Panc1 (cell line): ENCODE data around the gene TUBB1. TPM values are rescaled to one million over a fixed set of nuclear protein-coding genes. Genes with fewer than 3 reads are reported as not detected.

Experiments used
- ATAC-seq: fragments of 200-7000 bp; cut with Tn5 transposase; 2 replicates; pipeline ENCODE4 v1.9.1; 2020; ENCODE audit warnings: mild to moderate bottlenecking, moderate library complexity
- BruUV-seq: library from RNA; stranded (reverse); fragments of 400-500 nt; replicated peaks from 2 replicates; lab custom pipeline; 2021; lab: Mats Ljungman, UMichigan
- CTCF ChIA-PET: fragments of 300-600 bp; sonication (Branson Sonifier 250); formaldehyde crosslinking; loops from one replicate; lab custom pipeline; 2022; ENCODE audit warnings: antibody characterized with exemption; lab: Charles Lee
- POLR2A ChIA-PET: fragments of 300-600 bp; sonication (Branson Sonifier 250); formaldehyde crosslinking; loops from one replicate; lab custom pipeline; 2022; ENCODE audit warnings: antibody characterized with exemption; lab: Charles Lee
- DNase-seq: peaks from one replicate; pipeline ENCODE4 v3.0.0-alpha.2; 2010; ENCODE audit warnings: low read depth, low spot score
- H3K27ac ChIP-seq: 2 replicates; pipeline ENCODE4 v1.5.1; 2011; ENCODE audit warnings: mild to moderate bottlenecking, low read length, inconsistent platforms
- H3K27me3 ChIP-seq: fragments of 200-500 bp; sonication (Bioruptor generic); 2 replicates; pipeline ENCODE4 v1.6.0; 2014; ENCODE audit warnings: low read length, inconsistent platforms; ENCODE audit not compliant: control insufficient read depth, insufficient read depth
- H3K36me3 ChIP-seq: fragments of 200-500 bp; sonication (Bioruptor generic); 2 replicates; pipeline ENCODE4 v1.5.1; 2014; ENCODE audit warnings: inconsistent platforms, mild to moderate bottlenecking, low read length, moderate library complexity; ENCODE audit not compliant: control insufficient read depth, insufficient read depth
- H3K4me1 ChIP-seq: 2 replicates; pipeline ENCODE4 v1.5.1; 2011; ENCODE audit warnings: inconsistent platforms, mild to moderate bottlenecking, low read length, moderate library complexity; ENCODE audit not compliant: control insufficient read depth, insufficient read depth
- H3K4me3 ChIP-seq, 2 experiments: 2 replicates each; pipeline ENCODE4 v1.5.1; 2011 to 2012; ENCODE audit warnings: low read depth in 2 of 2, low read length in 2 of 2, mild to moderate bottlenecking in 2 of 2, inconsistent platforms in 1 of 2, moderate library complexity in 1 of 2
- H3K9me3 ChIP-seq: fragments of 200-500 bp; sonication (Bioruptor generic); 2 replicates; pipeline ENCODE4 v1.5.1; 2014; ENCODE audit warnings: low read depth, mild to moderate bottlenecking, inconsistent platforms, low read length, moderate library complexity; ENCODE audit not compliant: control insufficient read depth, insufficient read depth
- POLR2AphosphoS5 ChIP-seq: IDR thresholded peaks from 2 replicates; pipeline ENCODE4 v1.6.1; 2012; ENCODE audit warnings: mild to moderate bottlenecking, low read depth, low read length, moderate library complexity
- SIN3A ChIP-seq: IDR thresholded peaks from 2 replicates; pipeline ENCODE4 v1.6.1; 2012; ENCODE audit warnings: low read depth, mild to moderate bottlenecking, low read length, moderate library complexity, borderline replicate concordance; ENCODE audit not compliant: insufficient read depth
- TCF7L2 ChIP-seq: IDR thresholded peaks from 2 replicates; pipeline ENCODE4 v1.6.1; 2011; ENCODE audit warnings: mild to moderate bottlenecking, low read depth, low read length, inconsistent platforms
- in situ Hi-C: cut with HindIII; loops from 2 replicates; pipeline ENCODE4 v1.10.0; 2016; ENCODE audit warnings: low sequenced_read_pairs, low pct_unique_long_range_greater_than_20kb
- intact Hi-C: fragments of 100-400 bp; cut with micrococcal nuclease; formaldehyde crosslinking; loops from one replicate; pipeline ENCODE4 v1.10.0; 2022; ENCODE audit not compliant: unreplicated experiment
- total RNA-seq: library from RNA; stranded (reverse); gene quantifications from one replicate; pipeline ENCODE4 v1.2.1, GENCODE V29; 2021; ENCODE audit not compliant: unreplicated experiment
- TF ChIP-seq, protein P1 (sequence below): fragments of 450-650 bp; IDR thresholded peaks from 2 replicates; pipeline ENCODE4 v1.5.1; 2017; ENCODE audit warnings: mild to moderate bottlenecking
- TF ChIP-seq, protein P2 (sequence below), 2 experiments: IDR thresholded peaks; 2 replicates each; pipeline ENCODE4 v1.6.1; 2011 to 2012; ENCODE audit warnings: low read depth in 2 of 2, control low read depth in 1 of 2, low read length in 1 of 2, mild to moderate bottlenecking in 1 of 2, moderate library complexity in 1 of 2; ENCODE audit not compliant: insufficient read depth in 1 of 2

Gene TUBB1
- total RNA-seq, 1 experiment from 2014 or later, result not detected

DNA sequence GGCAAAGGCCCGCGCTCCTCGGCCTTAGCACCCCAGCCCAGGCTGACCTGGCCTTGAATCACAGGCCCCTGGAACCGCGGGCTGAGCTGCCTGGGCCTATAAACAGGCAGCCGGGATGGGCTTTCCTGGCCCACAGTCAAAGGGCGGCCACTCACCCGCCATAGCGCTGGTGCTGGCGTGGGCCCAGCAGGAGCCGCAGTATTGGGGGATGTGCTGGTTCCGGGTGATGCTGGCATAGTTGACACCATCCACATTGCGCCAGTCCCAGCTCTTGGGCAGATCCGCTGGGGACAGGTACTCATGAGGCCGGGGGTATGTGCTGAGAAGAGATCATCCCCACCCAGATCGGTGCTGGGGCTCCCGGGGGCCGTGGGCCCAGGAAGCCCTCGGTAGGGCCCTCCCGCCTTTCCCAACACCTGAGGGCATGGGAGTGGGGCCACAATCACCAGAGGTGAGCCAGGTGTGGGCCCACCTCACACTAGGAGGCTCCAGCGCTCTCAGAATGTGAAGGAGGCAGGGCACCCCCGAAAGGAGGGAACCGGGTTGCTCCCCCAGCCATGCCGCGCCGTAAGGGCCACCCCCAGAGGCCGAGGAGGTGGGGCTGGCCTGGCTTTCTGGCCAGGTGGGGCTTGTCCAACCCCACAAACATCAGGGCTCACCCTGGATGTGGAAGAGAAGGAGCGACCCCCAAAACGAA is 12.9 kb upstream of the TUBB1 start:
- ChIA-PET CTCF (no interaction called here), POLR2A (no interaction called here)
- BruUV-seq, result no TSS peak
- no peaks in the 10 kb centered on the region for H3K36me3 ChIP-seq
- intact Hi-C loops, result no loop called here
- H3K9me3 ChIP-seq, result no peaks in the 10 kb centered on the region
- in situ Hi-C loops, result no loop called here
- peak overlapping the region; percentile 86 for H3K27ac ChIP-seq
- H3K4me3 ChIP-seq, result peak overlapping the region; percentile 58 to 73
- peak; percentile 18 for ATAC-seq
- DNase-seq, result no peak
- TF ChIP-seq TCF7L2 (no peak), SIN3A (no peak), POLR2AphosphoS5 (no peak)
- TF ChIP-seq, protein P1, sequence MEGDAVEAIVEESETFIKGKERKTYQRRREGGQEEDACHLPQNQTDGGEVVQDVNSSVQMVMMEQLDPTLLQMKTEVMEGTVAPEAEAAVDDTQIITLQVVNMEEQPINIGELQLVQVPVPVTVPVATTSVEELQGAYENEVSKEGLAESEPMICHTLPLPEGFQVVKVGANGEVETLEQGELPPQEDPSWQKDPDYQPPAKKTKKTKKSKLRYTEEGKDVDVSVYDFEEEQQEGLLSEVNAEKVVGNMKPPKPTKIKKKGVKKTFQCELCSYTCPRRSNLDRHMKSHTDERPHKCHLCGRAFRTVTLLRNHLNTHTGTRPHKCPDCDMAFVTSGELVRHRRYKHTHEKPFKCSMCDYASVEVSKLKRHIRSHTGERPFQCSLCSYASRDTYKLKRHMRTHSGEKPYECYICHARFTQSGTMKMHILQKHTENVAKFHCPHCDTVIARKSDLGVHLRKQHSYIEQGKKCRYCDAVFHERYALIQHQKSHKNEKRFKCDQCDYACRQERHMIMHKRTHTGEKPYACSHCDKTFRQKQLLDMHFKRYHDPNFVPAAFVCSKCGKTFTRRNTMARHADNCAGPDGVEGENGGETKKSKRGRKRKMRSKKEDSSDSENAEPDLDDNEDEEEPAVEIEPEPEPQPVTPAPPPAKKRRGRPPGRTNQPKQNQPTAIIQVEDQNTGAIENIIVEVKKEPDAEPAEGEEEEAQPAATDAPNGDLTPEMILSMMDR, result no peak
- TF ChIP-seq, protein P2, sequence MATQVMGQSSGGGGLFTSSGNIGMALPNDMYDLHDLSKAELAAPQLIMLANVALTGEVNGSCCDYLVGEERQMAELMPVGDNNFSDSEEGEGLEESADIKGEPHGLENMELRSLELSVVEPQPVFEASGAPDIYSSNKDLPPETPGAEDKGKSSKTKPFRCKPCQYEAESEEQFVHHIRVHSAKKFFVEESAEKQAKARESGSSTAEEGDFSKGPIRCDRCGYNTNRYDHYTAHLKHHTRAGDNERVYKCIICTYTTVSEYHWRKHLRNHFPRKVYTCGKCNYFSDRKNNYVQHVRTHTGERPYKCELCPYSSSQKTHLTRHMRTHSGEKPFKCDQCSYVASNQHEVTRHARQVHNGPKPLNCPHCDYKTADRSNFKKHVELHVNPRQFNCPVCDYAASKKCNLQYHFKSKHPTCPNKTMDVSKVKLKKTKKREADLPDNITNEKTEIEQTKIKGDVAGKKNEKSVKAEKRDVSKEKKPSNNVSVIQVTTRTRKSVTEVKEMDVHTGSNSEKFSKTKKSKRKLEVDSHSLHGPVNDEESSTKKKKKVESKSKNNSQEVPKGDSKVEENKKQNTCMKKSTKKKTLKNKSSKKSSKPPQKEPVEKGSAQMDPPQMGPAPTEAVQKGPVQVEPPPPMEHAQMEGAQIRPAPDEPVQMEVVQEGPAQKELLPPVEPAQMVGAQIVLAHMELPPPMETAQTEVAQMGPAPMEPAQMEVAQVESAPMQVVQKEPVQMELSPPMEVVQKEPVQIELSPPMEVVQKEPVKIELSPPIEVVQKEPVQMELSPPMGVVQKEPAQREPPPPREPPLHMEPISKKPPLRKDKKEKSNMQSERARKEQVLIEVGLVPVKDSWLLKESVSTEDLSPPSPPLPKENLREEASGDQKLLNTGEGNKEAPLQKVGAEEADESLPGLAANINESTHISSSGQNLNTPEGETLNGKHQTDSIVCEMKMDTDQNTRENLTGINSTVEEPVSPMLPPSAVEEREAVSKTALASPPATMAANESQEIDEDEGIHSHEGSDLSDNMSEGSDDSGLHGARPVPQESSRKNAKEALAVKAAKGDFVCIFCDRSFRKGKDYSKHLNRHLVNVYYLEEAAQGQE (IDR thresholded peaks at IDR 0.05; ENCODE audit: insufficient read depth in 1 of 2, low read depth in 2 of 2, low read length in 1 of 2), result no peak
- peaks cover 16% of the 10 kb centered on the region for H3K4me1 ChIP-seq
- no peaks in the 10 kb centered on the region for H3K27me3 ChIP-seq

DNA sequence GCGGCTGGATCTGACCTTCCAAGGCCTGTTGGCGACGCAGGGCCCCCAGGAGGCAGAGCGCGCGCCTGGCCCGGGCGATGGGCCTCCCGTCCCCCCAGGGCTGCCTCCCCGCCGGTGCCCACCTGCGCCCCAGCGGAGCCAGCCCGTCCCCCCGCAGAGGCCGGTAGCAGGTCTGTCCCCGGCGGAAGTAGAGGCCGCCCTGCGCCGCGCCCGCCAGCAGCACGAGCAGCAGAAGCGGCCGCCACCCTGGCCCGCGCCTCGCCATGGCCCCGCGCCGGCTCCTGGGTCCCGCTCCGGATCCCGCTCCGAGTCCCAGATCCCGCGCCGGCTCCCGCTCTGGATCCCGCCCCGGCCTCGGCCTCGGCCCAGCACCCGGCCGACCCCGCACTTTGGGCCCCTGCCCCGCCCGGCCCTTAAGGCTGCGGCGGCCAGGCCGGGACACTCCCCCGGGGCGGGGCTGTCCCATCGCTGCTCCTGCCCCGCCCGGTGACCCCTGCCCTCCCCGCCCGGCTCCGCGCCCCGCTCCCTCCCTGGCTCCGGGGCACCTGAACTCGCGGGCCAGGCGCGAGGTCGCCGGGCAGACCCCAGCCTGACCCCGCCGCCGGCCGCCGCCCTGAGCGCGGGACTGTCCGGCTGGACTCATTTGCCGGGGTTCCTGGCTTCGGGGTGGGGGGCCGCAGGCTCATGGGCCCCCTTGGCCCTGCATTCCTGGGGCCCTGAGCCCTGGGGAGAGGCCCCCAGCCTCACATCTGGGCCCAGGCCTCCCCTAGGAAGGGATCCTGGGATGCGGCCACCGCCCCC is 12.2 kb upstream of the TUBB1 start, which contains the start of gene CTSZ:
Gene CTSZ (minus strand): TSS at position 391 of the 801 bp plus-strand sequence. CDS start 126 bp downstream, at position 265.
- no peaks in the 10 kb centered on the region for H3K27me3 ChIP-seq
- intact Hi-C loops (no loop called here), in situ Hi-C loops (no loop called here)
- DNase-seq, result no peak
- CTCF ChIA-PET, result no interaction called here
- H3K36me3 ChIP-seq, result no peaks in the 10 kb centered on the region
- H3K4me1 ChIP-seq, result peaks cover 16% of the 10 kb centered on the region
- peak within 1 kb of the TSS; percentile 86 for H3K27ac ChIP-seq
- POLR2A ChIA-PET, result no interaction called here
- H3K4me3 ChIP-seq, result peak within 1 kb of the TSS; percentile 58 to 73
- no peaks in the 10 kb centered on the region for H3K9me3 ChIP-seq
- TF ChIP-seq POLR2AphosphoS5 (0 out of 2 replicates have a peak, but pooled peaks have one; percentile 37), SIN3A (peak; percentile 31; the same call in 1 of the 2 replicates)
- TF ChIP-seq, protein P1, result no peak
- ATAC-seq, result peak; percentile 93
- TSS peak; percentile 82 for BruUV-seq
